Loucy (cell line): ENCODE measurements around the gene TOPAZ1.

ENCODE experiments used
- H2AFZ ChIP-seq: fragments of 200-600 bp; sonication (generic); 2 replicates; pipeline ENCODE4 v1.6.0; 2016; ENCODE audit warnings: antibody characterized with exemption, mild to moderate bottlenecking, low read length, moderate library complexity
- H3F3A ChIP-seq: fragments of 200-600 bp; 2 replicates; pipeline ENCODE4 v1.6.0; 2016; ENCODE audit warnings: antibody characterized with exemption, low read depth, mild to moderate bottlenecking
- H3K27me3 ChIP-seq: fragments of 200-600 bp; sonication (generic); 2 replicates; pipeline ENCODE4 v1.6.1; 2014; ENCODE audit warnings: low read length, mild to moderate bottlenecking; ENCODE audit not compliant: insufficient read depth, poor library complexity, severe bottlenecking
- H3K36me3 ChIP-seq: fragments of 200-600 bp; sonication (generic); 2 replicates; pipeline ENCODE4 v1.6.1; 2016; ENCODE audit warnings: low read length; ENCODE audit not compliant: insufficient read depth
- H3K4me1 ChIP-seq: fragments of 200-600 bp; sonication (generic); 2 replicates; pipeline ENCODE4 v1.5.1; 2014; ENCODE audit warnings: low read length, mild to moderate bottlenecking; ENCODE audit not compliant: insufficient read depth, poor library complexity, severe bottlenecking
- H3K4me2 ChIP-seq: fragments of 200-600 bp; sonication (generic); 2 replicates; pipeline ENCODE4 v1.6.0; 2014; ENCODE audit warnings: antibody characterized with exemption, low read length, low read depth, mild to moderate bottlenecking; ENCODE audit not compliant: poor library complexity, severe bottlenecking
- H3K4me3 ChIP-seq: fragments of 200-600 bp; sonication (generic); 2 replicates; pipeline ENCODE4 v1.5.1; 2014; ENCODE audit warnings: low read length, mild to moderate bottlenecking, mixed read lengths; ENCODE audit not compliant: poor library complexity, severe bottlenecking
- H3K79me2 ChIP-seq: fragments of 200-600 bp; sonication (generic); 2 replicates; pipeline ENCODE4 v1.6.1; 2014; ENCODE audit warnings: low read length; ENCODE audit not compliant: insufficient read depth
- H3K9ac ChIP-seq: fragments of 200-600 bp; sonication (generic); 2 replicates; pipeline ENCODE4 v1.6.0; 2014; ENCODE audit warnings: mild to moderate bottlenecking, low read depth, low read length, moderate library complexity; ENCODE audit not compliant: poor library complexity, severe bottlenecking
- H3K9me2 ChIP-seq: fragments of 200-600 bp; sonication (generic); replicated peaks from 2 replicates; pipeline ENCODE4 v1.6.1; 2016; ENCODE audit warnings: low read depth, low read length, mixed read lengths
- H3K9me3 ChIP-seq: fragments of 200-600 bp; sonication (generic); 2 replicates; pipeline ENCODE4 v1.6.1; 2014; ENCODE audit warnings: mild to moderate bottlenecking, antibody characterized with exemption, low read length, low read depth; ENCODE audit not compliant: insufficient read depth
- H4K20me1 ChIP-seq: fragments of 200-600 bp; sonication (generic); 2 replicates; pipeline ENCODE4 v1.6.0; 2014; ENCODE audit warnings: antibody characterized with exemption, low read length, mild to moderate bottlenecking; ENCODE audit not compliant: insufficient read depth, poor library complexity, severe bottlenecking
- EZH2phosphoT487 ChIP-seq: fragments of 200-600 bp; IDR thresholded peaks from 2 replicates; pipeline ENCODE4 v1.6.1; 2018; ENCODE audit warnings: antibody characterized with exemption, mild to moderate bottlenecking, moderate library complexity, borderline replicate concordance
- TF ChIP-seq, protein P1 (sequence below): fragments of 200-600 bp; sonication (generic); conservative IDR thresholded peaks from 2 replicates; pipeline ENCODE4 v1.5.1; 2014; ENCODE audit warnings: mild to moderate bottlenecking, antibody characterized with exemption, low read length

Gene TOPAZ1

GRCh38 chr3:44292276-44292675, 50.6 kb downstream of the TOPAZ1 start:
- Histone ChIP-seq H2AFZ (no peak overlapping the region), H3K9me3 (no peaks in the 10 kb centered on the region), H3K4me2 (no peak overlapping the region), H3K27me3 (no peaks in the 10 kb centered on the region), H3K4me1 (no peaks in the 10 kb centered on the region), H4K20me1 (no peaks in the 10 kb centered on the region), H3K36me3 (no peaks in the 10 kb centered on the region), H3F3A (no peaks in the 10 kb centered on the region), H3K4me3 (no peak overlapping the region), H3K79me2 (no peaks in the 10 kb centered on the region), H3K9me2 (no peaks in the 10 kb centered on the region), H3K9ac (no peak overlapping the region)
- no peak for TF ChIP-seq EZH2phosphoT487
- TF ChIP-seq, protein P1, sequence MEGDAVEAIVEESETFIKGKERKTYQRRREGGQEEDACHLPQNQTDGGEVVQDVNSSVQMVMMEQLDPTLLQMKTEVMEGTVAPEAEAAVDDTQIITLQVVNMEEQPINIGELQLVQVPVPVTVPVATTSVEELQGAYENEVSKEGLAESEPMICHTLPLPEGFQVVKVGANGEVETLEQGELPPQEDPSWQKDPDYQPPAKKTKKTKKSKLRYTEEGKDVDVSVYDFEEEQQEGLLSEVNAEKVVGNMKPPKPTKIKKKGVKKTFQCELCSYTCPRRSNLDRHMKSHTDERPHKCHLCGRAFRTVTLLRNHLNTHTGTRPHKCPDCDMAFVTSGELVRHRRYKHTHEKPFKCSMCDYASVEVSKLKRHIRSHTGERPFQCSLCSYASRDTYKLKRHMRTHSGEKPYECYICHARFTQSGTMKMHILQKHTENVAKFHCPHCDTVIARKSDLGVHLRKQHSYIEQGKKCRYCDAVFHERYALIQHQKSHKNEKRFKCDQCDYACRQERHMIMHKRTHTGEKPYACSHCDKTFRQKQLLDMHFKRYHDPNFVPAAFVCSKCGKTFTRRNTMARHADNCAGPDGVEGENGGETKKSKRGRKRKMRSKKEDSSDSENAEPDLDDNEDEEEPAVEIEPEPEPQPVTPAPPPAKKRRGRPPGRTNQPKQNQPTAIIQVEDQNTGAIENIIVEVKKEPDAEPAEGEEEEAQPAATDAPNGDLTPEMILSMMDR, result no peak

- H2AFZ ChIP-seq, result no peak overlapping the region
- H3K9me3 ChIP-seq, result no peaks in the 10 kb centered on the region
- no peak overlapping the region for H3K4me2 ChIP-seq
- no peaks in the 10 kb centered on the region for H3F3A ChIP-seq
- H4K20me1 ChIP-seq, result no peaks in the 10 kb centered on the region
- no peak overlapping the region for H3K4me3 ChIP-seq
- H3K9ac ChIP-seq, result no peak overlapping the region
- H3K79me2 ChIP-seq, result no peaks in the 10 kb centered on the region
- H3K9me2 ChIP-seq, result no peaks in the 10 kb centered on the region
- no peaks in the 10 kb centered on the region for H3K4me1 ChIP-seq
- TF ChIP-seq EZH2phosphoT487, result no peak
- TF ChIP-seq, protein P1, result no peak
- no peaks in the 10 kb centered on the region for H3K36me3 ChIP-seq
- H3K27me3 ChIP-seq, result no peaks in the 10 kb centered on the region
Observed at GRCh38 chr3:44292947-44293346, 51.3 kb downstream of the TOPAZ1 start.

GRCh38 chr3:44297255-44297654, 55.6 kb downstream of the TOPAZ1 start:
- Histone ChIP-seq H2AFZ (no peak overlapping the region), H3K4me2 (no peak overlapping the region), H3K36me3 (no peaks in the 10 kb centered on the region), H3K9me2 (no peaks in the 10 kb centered on the region), H3K4me1 (peaks cover 3% of the 10 kb centered on the region), H3K4me3 (no peak overlapping the region), H4K20me1 (no peaks in the 10 kb centered on the region), H3F3A (no peaks in the 10 kb centered on the region), H3K9ac (no peak overlapping the region), H3K79me2 (no peaks in the 10 kb centered on the region), H3K27me3 (no peaks in the 10 kb centered on the region), H3K9me3 (no peaks in the 10 kb centered on the region)
- no peak for TF ChIP-seq EZH2phosphoT487
- TF ChIP-seq, protein P1, result no peak
